SK-N-SH (cell line): Measurements from ENCODE around the gene FRMD1. TPM values are rescaled to one million over a fixed set of nuclear protein-coding genes. Genes with fewer than 3 reads are reported as not detected.

Experiments used
- CTCF ChIA-PET: fragments of 300-600, 350-600 bp; formaldehyde crosslinking; extraction: SDS; loops from one replicate; lab custom pipeline; 2021; lab: Yijun Ruan, JAX
- POLR2A ChIA-PET: fragments of 350-600 bp; sonication (Branson Sonifier 250); formaldehyde crosslinking; extraction: SDS; loops from one replicate; lab custom pipeline; 2020; ENCODE audit warnings: antibody characterized with exemption, inconsistent platforms; lab: Yijun Ruan, JAX
- DNase-seq: peaks from one replicate; pipeline ENCODE4 v3.0.0; 2012
- H2AFZ ChIP-seq: fragments of 200-600 bp; sonication (generic); 2 replicates; pipeline ENCODE4 v1.8.1; 2016; ENCODE audit warnings: antibody characterized with exemption, mild to moderate bottlenecking, low read depth
- H3F3A ChIP-seq: fragments of 200-600 bp; sonication (generic); replicated peaks from 2 replicates; pipeline ENCODE3; 2016; ENCODE audit warnings: antibody characterized with exemption, mild to moderate bottlenecking; ENCODE audit not compliant: insufficient read depth
- H3K27ac ChIP-seq, 2 experiments: fragments of 200-500 bp in 1 of 2; fragments of 200-600 bp in 1 of 2; sonication (Bioruptor generic) in 1 of 2; sonication (generic), shearing (Covaris generic) in 1 of 2; 2 replicates each; pipeline versions ENCODE4 v1.5.1 to v1.6.1; 2014 to 2016; ENCODE audit warnings: low read depth in 2 of 2, inconsistent platforms in 1 of 2, low read length in 1 of 2, mild to moderate bottlenecking in 1 of 2, mixed read lengths in 1 of 2
- H3K27me3 ChIP-seq: fragments of 200-600 bp; sonication (generic), shearing (Covaris generic); 2 replicates; pipeline ENCODE4 v1.6.1; 2016; ENCODE audit warnings: mixed run types; ENCODE audit not compliant: insufficient read depth
- H3K36me3 ChIP-seq, 2 experiments: fragments of 200-500 bp in 1 of 2; fragments of 200-600 bp in 1 of 2; sonication (Bioruptor generic) in 1 of 2; sonication (generic) in 1 of 2; replicated peaks in 1 of 2; 2 replicates each; pipeline versions ENCODE3 to v1.5.1; 2014 to 2016; ENCODE audit warnings: low read length in 1 of 2, mild to moderate bottlenecking in 1 of 2; ENCODE audit not compliant: insufficient read depth in 2 of 2, control insufficient read depth in 1 of 2
- H3K4me1 ChIP-seq, 2 experiments: fragments of 200-500 bp in 1 of 2; fragments of 200-600 bp in 1 of 2; sonication (Bioruptor generic) in 1 of 2; sonication (generic), shearing (Covaris generic) in 1 of 2; 2 replicates each; pipeline versions ENCODE4 v1.5.1 to v1.6.1; 2014 to 2016; ENCODE audit warnings: low read depth in 1 of 2, low read length in 1 of 2, mixed run types in 1 of 2; ENCODE audit not compliant: insufficient read depth in 2 of 2, control insufficient read depth in 1 of 2
- H3K4me2 ChIP-seq: fragments of 200-600 bp; sonication (generic), shearing (Covaris generic); 2 replicates; pipeline ENCODE4 v1.6.1; 2017; ENCODE audit warnings: mixed run types
- H3K4me3 ChIP-seq, 2 experiments: fragments of 200-500 bp in 1 of 2; fragments of 200-600 bp in 1 of 2; sonication (Bioruptor generic) in 1 of 2; sonication (generic), shearing (Covaris generic) in 1 of 2; 2 replicates each; pipeline versions ENCODE4 v1.5.1 to v1.8.1; 2014 to 2016; ENCODE audit warnings: low read depth in 2 of 2, inconsistent platforms in 1 of 2, low read length in 1 of 2, mild to moderate bottlenecking in 1 of 2, mixed read lengths in 1 of 2, moderate library complexity in 1 of 2
- H3K79me2 ChIP-seq: fragments of 200-600 bp; sonication (generic); 2 replicates; pipeline ENCODE4 v1.8.1; 2017; ENCODE audit warnings: mild to moderate bottlenecking; ENCODE audit not compliant: insufficient read depth
- H3K9ac ChIP-seq: fragments of 200-600 bp; sonication (generic); 2 replicates; pipeline ENCODE4 v1.6.1; 2017; ENCODE audit warnings: mixed run types
- H3K9me2 ChIP-seq: fragments of 200-600 bp; sonication (generic); 2 replicates; pipeline ENCODE4 v1.6.1; 2017; ENCODE audit warnings: mixed run types
- H3K9me3 ChIP-seq: fragments of 200-600 bp; sonication (generic); 2 replicates; pipeline ENCODE4 v1.6.1; 2017; ENCODE audit warnings: mixed run types, mild to moderate bottlenecking, moderate library complexity
- H4K20me1 ChIP-seq: fragments of 200-600 bp; sonication (generic); 2 replicates; pipeline ENCODE4 v1.6.1; 2017; ENCODE audit warnings: mild to moderate bottlenecking, mixed run types; ENCODE audit not compliant: insufficient read depth
- EZH2phosphoT487 ChIP-seq: fragments of 200-600 bp; sonication (generic); IDR thresholded peaks from 2 replicates; pipeline ENCODE4 v1.6.1; 2017; ENCODE audit warnings: low read depth, mixed run types, mild to moderate bottlenecking, antibody characterized with exemption, moderate library complexity, borderline replicate concordance
- FOXM1 ChIP-seq: IDR thresholded peaks from 2 replicates; pipeline ENCODE4 v1.4.0; 2012; ENCODE audit warnings: low read depth, mild to moderate bottlenecking
- GABPA ChIP-seq: IDR thresholded peaks from 2 replicates; pipeline ENCODE4 v1.4.0; 2012; ENCODE audit warnings: low read depth, mild to moderate bottlenecking
- GATA2 ChIP-seq: sonication (generic); formaldehyde crosslinking; IDR thresholded peaks from 2 replicates; pipeline ENCODE4 v1.5.0; 2020; ENCODE audit warnings: mild to moderate bottlenecking, missing genetic modification reagents
- JUND ChIP-seq: IDR thresholded peaks from 2 replicates; pipeline ENCODE4 v1.4.0; 2012
- MEF2A ChIP-seq: IDR thresholded peaks from 2 replicates; pipeline ENCODE4 v1.4.0; 2012; ENCODE audit warnings: low read depth, borderline replicate concordance
- MXI1 ChIP-seq: IDR thresholded peaks from 2 replicates; pipeline ENCODE4 v1.6.1; 2012; ENCODE audit warnings: mild to moderate bottlenecking, low read depth, low read length, improper control_type of control experiment
- NRF1 ChIP-seq: IDR thresholded peaks from 2 replicates; pipeline ENCODE4 v1.6.1; 2012; ENCODE audit warnings: low read depth, mild to moderate bottlenecking, low read length
- RCOR1 ChIP-seq: fragments of 150-350 bp; IDR thresholded peaks from 2 replicates; pipeline ENCODE4 v1.6.1; 2017; ENCODE audit warnings: antibody characterized with exemption, low read length
- RFX5 ChIP-seq: IDR thresholded peaks from 2 replicates; pipeline ENCODE4 v1.6.1; 2012; ENCODE audit warnings: mild to moderate bottlenecking, improper control_type of control experiment, low read length
- RXRA ChIP-seq: IDR thresholded peaks from 2 replicates; pipeline ENCODE4 v1.4.0; 2012; ENCODE audit warnings: low read depth, mild to moderate bottlenecking, borderline replicate concordance
- SIN3A ChIP-seq: IDR thresholded peaks from 2 replicates; pipeline ENCODE4 v1.6.1; 2012; ENCODE audit warnings: low read depth, mild to moderate bottlenecking, low read length, moderate library complexity, borderline replicate concordance
- TAF1 ChIP-seq: IDR thresholded peaks from 2 replicates; pipeline ENCODE4 v1.6.1; 2012; ENCODE audit warnings: low read depth, mild to moderate bottlenecking, low read length, moderate library complexity, borderline replicate concordance
- TCF12 ChIP-seq: IDR thresholded peaks from 2 replicates; pipeline ENCODE4 v1.4.0; 2012
- YY1 ChIP-seq: IDR thresholded peaks from 2 replicates; pipeline ENCODE4 v1.4.0; 2012; ENCODE audit warnings: low read depth, mild to moderate bottlenecking
- WGBS: methylation state at CpG from one replicate; pipeline ENCODE4 v1.1.6; 2017; ENCODE audit warnings: low lambda C conversion rate; 5-methylcytosine and 5-hydroxymethylcytosine counted together
- polyA plus RNA-seq, 3 experiments: library from polyadenylated mRNA; depleted of rRNA; stranded (reverse); fragments of >200 nt; gene quantifications; 2 replicates each; pipeline ENCODE4 v1.2.3, GENCODE V29; 2012
- TF ChIP-seq, protein P1 (sequence below): IDR thresholded peaks from 2 replicates; pipeline ENCODE4; 2012
- TF ChIP-seq, protein P2 (sequence below): IDR thresholded peaks from 2 replicates; pipeline ENCODE4 v1.6.1; 2012; ENCODE audit warnings: mild to moderate bottlenecking, low read depth, low read length, moderate library complexity
- TF ChIP-seq, protein P3 (sequence below): fragments of 150-350 bp; IDR thresholded peaks from 2 replicates; pipeline ENCODE4 v1.6.1; 2017; ENCODE audit warnings: antibody characterized with exemption, low read length, low read depth, borderline replicate concordance

Gene FRMD1
- polyA plus RNA-seq, 1 of the 3 experiments (the other 2 are of a cell fraction) = not detected

DNA sequence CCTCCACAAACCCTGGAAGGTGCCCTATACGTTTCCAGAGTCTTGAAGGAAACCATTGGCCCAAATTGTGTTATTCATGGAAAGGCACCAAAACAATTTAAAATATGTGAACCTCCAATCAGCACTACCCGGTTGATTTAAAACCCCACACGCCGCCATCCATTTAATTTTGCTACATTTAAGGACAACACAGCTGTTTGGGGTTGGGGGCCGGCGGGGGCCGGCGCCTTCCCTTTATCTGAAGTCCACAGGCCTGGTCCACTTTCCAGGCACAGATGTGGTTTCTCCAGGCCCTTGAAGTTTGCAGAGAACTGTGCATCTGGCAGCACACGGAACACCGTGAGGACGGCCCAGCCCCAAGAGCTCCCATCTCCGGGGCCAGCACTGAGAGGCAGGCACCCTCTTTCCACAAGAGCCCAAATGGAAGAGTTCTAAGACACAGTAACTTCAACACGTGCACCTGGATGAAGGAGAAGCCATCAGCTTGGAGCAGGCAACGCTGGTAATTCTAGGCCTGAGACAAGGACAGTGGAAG is 16.8 kb upstream of the FRMD1 start:
- H2AFZ ChIP-seq = no peak overlapping the region
- no peaks in the 10 kb centered on the region for H3K36me3 ChIP-seq
- H3K9ac ChIP-seq = no peak overlapping the region
- no peaks in the 10 kb centered on the region for H3F3A ChIP-seq
- H3K9me3 ChIP-seq = no peaks in the 10 kb centered on the region
- no peaks in the 10 kb centered on the region for H3K9me2 ChIP-seq
- H3K4me1 ChIP-seq = peaks cover 0 to 27% of the 10 kb centered on the region in 2 experiments; a peak in 1 of 4 replicates
- no peak overlapping the region for H3K4me3 ChIP-seq
- 77% methylated on average over 13 of the region's 14 CpGs for WGBS
- peak; percentile 10 for DNase-seq
- POLR2A ChIA-PET = no interaction called here
- H3K79me2 ChIP-seq = no peaks in the 10 kb centered on the region
- H3K4me2 ChIP-seq = no peak overlapping the region
- H3K27me3 ChIP-seq = no peaks in the 10 kb centered on the region
- no peak overlapping the region for H3K27ac ChIP-seq
- no peak for TF ChIP-seq EZH2phosphoT487
- no peak for TF ChIP-seq MXI1
- TF ChIP-seq FOXM1 = no peak
- TF ChIP-seq RCOR1 = no peak
- no peak for TF ChIP-seq TAF1
- no peak for TF ChIP-seq TCF12
- TF ChIP-seq, protein P1, sequence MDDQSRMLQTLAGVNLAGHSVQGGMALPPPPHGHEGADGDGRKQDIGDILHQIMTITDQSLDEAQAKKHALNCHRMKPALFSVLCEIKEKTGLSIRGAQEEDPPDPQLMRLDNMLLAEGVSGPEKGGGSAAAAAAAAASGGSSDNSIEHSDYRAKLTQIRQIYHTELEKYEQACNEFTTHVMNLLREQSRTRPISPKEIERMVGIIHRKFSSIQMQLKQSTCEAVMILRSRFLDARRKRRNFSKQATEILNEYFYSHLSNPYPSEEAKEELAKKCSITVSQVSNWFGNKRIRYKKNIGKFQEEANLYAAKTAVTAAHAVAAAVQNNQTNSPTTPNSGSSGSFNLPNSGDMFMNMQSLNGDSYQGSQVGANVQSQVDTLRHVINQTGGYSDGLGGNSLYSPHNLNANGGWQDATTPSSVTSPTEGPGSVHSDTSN = no peak
- TF ChIP-seq, protein P2, sequence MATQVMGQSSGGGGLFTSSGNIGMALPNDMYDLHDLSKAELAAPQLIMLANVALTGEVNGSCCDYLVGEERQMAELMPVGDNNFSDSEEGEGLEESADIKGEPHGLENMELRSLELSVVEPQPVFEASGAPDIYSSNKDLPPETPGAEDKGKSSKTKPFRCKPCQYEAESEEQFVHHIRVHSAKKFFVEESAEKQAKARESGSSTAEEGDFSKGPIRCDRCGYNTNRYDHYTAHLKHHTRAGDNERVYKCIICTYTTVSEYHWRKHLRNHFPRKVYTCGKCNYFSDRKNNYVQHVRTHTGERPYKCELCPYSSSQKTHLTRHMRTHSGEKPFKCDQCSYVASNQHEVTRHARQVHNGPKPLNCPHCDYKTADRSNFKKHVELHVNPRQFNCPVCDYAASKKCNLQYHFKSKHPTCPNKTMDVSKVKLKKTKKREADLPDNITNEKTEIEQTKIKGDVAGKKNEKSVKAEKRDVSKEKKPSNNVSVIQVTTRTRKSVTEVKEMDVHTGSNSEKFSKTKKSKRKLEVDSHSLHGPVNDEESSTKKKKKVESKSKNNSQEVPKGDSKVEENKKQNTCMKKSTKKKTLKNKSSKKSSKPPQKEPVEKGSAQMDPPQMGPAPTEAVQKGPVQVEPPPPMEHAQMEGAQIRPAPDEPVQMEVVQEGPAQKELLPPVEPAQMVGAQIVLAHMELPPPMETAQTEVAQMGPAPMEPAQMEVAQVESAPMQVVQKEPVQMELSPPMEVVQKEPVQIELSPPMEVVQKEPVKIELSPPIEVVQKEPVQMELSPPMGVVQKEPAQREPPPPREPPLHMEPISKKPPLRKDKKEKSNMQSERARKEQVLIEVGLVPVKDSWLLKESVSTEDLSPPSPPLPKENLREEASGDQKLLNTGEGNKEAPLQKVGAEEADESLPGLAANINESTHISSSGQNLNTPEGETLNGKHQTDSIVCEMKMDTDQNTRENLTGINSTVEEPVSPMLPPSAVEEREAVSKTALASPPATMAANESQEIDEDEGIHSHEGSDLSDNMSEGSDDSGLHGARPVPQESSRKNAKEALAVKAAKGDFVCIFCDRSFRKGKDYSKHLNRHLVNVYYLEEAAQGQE = no peak
- TF ChIP-seq, protein P3, sequence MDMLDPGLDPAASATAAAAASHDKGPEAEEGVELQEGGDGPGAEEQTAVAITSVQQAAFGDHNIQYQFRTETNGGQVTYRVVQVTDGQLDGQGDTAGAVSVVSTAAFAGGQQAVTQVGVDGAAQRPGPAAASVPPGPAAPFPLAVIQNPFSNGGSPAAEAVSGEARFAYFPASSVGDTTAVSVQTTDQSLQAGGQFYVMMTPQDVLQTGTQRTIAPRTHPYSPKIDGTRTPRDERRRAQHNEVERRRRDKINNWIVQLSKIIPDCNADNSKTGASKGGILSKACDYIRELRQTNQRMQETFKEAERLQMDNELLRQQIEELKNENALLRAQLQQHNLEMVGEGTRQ = no peak
- no peak for TF ChIP-seq JUND
- no peak for TF ChIP-seq GATA2 (CRISPR knock-in tag)
- TF ChIP-seq RFX5 = no peak
- TF ChIP-seq MEF2A = no peak
- no peak for TF ChIP-seq SIN3A
- TF ChIP-seq NRF1 = no peak
- TF ChIP-seq RXRA = no peak
- no peak for TF ChIP-seq YY1
- no peak for TF ChIP-seq GABPA
- CTCF ChIA-PET = interaction anchor here (0.9 to 1.1 kb wide), 2 partner anchors 82 to 260 kb away, joined by 3 read pairs; no protein-coding TSS in a partner anchor
- no peaks in the 10 kb centered on the region for H4K20me1 ChIP-seq
